IMR-90 (cell line): Measurements from ENCODE around the gene SLC47A2. TPM values are rescaled to one million over a fixed set of nuclear protein-coding genes. Genes with fewer than 3 reads are reported as not detected.

Experiments
- ATAC-seq: fragments of 200-7000 bp; cut with Tn5 transposase; 2 replicates; pipeline ENCODE4 v1.9.1; 2020; ENCODE audit warnings: low read depth, mild to moderate bottlenecking, moderate library complexity
- BruUV-seq: library from RNA; stranded (reverse); fragments of 400-500 nt; replicated peaks from 2 replicates; lab custom pipeline; 2021; lab: Mats Ljungman, UMichigan
- CTCF ChIA-PET: fragments of 300-600 bp; formaldehyde crosslinking; extraction: SDS; loops from one replicate; lab custom pipeline; 2021; ENCODE audit warnings: antibody characterized with exemption; lab: Yijun Ruan, JAX
- POLR2A ChIA-PET: fragments of 300-600 bp; sonication (Branson Sonifier 250); formaldehyde crosslinking; loops from one replicate; lab custom pipeline; 2022; ENCODE audit warnings: antibody characterized with exemption; ENCODE audit not compliant: unreplicated experiment; lab: Charles Lee
- DNase-seq: peaks from one replicate; pipeline ENCODE4 v3.0.0; 2013
- H2AFZ ChIP-seq: replicated peaks from 2 replicates; pipeline ENCODE3; 2013; ENCODE audit warnings: low read length, mild to moderate bottlenecking; ENCODE audit not compliant: poor library complexity
- H2AK5ac ChIP-seq: 2 replicates; pipeline ENCODE4 v1.6.1; 2013; ENCODE audit warnings: low read depth, low read length, inconsistent platforms
- H2AK9ac ChIP-seq: replicated peaks from 2 replicates; pipeline ENCODE3; 2013; ENCODE audit warnings: mild to moderate bottlenecking, low read depth, low read length, moderate library complexity; ENCODE audit not compliant: poor library complexity
- H2BK120ac ChIP-seq: 2 replicates; pipeline ENCODE4 v1.6.1; 2013; ENCODE audit warnings: low read depth, low read length, inconsistent platforms
- H2BK15ac ChIP-seq: 3 replicates; pipeline ENCODE4 v1.6.1; 2013; ENCODE audit warnings: low read depth, low read length, inconsistent platforms
- H2BK20ac ChIP-seq: 2 replicates; pipeline ENCODE4 v1.6.1; 2013; ENCODE audit warnings: low read depth, mild to moderate bottlenecking, inconsistent platforms, low read length, moderate library complexity
- H2BK5ac ChIP-seq: 2 replicates; pipeline ENCODE4 v1.6.1; 2013; ENCODE audit warnings: mild to moderate bottlenecking, low read depth, low read length, inconsistent platforms; ENCODE audit not compliant: poor library complexity, severe bottlenecking
- H3K14ac ChIP-seq: replicated peaks from 2 replicates; pipeline ENCODE4 v1.6.1; 2013; ENCODE audit warnings: low read depth, low read length, inconsistent platforms
- H3K18ac ChIP-seq: 2 replicates; pipeline ENCODE4 v1.6.1; 2013; ENCODE audit warnings: low read depth, low read length, control low read depth
- H3K23ac ChIP-seq: 2 replicates; pipeline ENCODE4 v1.6.1; 2013; ENCODE audit warnings: low read depth, low read length, inconsistent platforms
- H3K27ac ChIP-seq: 2 replicates; pipeline ENCODE4 v1.5.1; 2013; ENCODE audit warnings: mild to moderate bottlenecking, control low read depth, low read length; ENCODE audit not compliant: insufficient read depth
- H3K27me3 ChIP-seq: 2 replicates; pipeline ENCODE4 v1.6.1; 2013; ENCODE audit warnings: low read length; ENCODE audit not compliant: control insufficient read depth, insufficient read depth
- H3K36me3 ChIP-seq: 2 replicates; pipeline ENCODE4 v1.6.1; 2013; ENCODE audit warnings: low read length, mixed read lengths; ENCODE audit not compliant: control insufficient read depth, insufficient read depth
- H3K4ac ChIP-seq: 2 replicates; pipeline ENCODE4 v1.6.1; 2013; ENCODE audit warnings: low read depth, low read length, inconsistent platforms
- H3K4me1 ChIP-seq: 2 replicates; pipeline ENCODE4 v1.6.1; 2013; ENCODE audit warnings: low read length, mixed read lengths; ENCODE audit not compliant: control insufficient read depth, insufficient read depth
- H3K4me2 ChIP-seq: 2 replicates; pipeline ENCODE4 v1.6.1; 2013; ENCODE audit warnings: low read depth, mild to moderate bottlenecking, control low read depth, low read length, moderate library complexity
- H3K4me3 ChIP-seq: 2 replicates; pipeline ENCODE4 v1.5.1; 2013; ENCODE audit warnings: low read depth, mild to moderate bottlenecking, control low read depth, low read length, moderate library complexity; ENCODE audit not compliant: insufficient read depth
- H3K56ac ChIP-seq: 2 replicates; pipeline ENCODE4 v1.6.1; 2013; ENCODE audit warnings: low read length, inconsistent platforms; ENCODE audit not compliant: insufficient read depth; ENCODE audit errors: extremely low read depth
- H3K79me1 ChIP-seq, 2 experiments: 2 replicates each; pipeline ENCODE4 v1.6.1; 2013; ENCODE audit warnings: low read length in 2 of 2, inconsistent platforms in 1 of 2, low read depth in 1 of 2
- H3K9ac ChIP-seq: 2 replicates; pipeline ENCODE4 v1.6.1; 2013; ENCODE audit warnings: low read depth, low read length, control low read depth
- H3K9me1 ChIP-seq: 2 replicates; pipeline ENCODE4 v1.6.1; 2013; ENCODE audit warnings: low read length, inconsistent platforms; ENCODE audit not compliant: insufficient read depth
- H3K9me3 ChIP-seq: 2 replicates; pipeline ENCODE4 v1.6.1; 2013; ENCODE audit warnings: low read length; ENCODE audit not compliant: control insufficient read depth, insufficient read depth
- H4K20me1 ChIP-seq: 2 replicates; pipeline ENCODE4 v1.6.1; 2013; ENCODE audit warnings: low read length, inconsistent platforms; ENCODE audit not compliant: insufficient read depth
- H4K5ac ChIP-seq: 2 replicates; pipeline ENCODE4 v1.6.1; 2013; ENCODE audit warnings: mild to moderate bottlenecking, low read depth, low read length, control low read depth
- H4K8ac ChIP-seq, 2 experiments: 2 replicates each; pipeline ENCODE4 v1.6.1; 2013; ENCODE audit warnings: low read depth in 2 of 2, low read length in 2 of 2, control low read depth in 1 of 2, inconsistent platforms in 1 of 2
- H4K91ac ChIP-seq: 2 replicates; pipeline ENCODE4 v1.6.1; 2013; ENCODE audit warnings: low read depth, low read length, inconsistent platforms; ENCODE audit not compliant: insufficient read depth
- BHLHE40 ChIP-seq: fragments of 150-350 bp; IDR thresholded peaks from 2 replicates; pipeline ENCODE4 v1.6.1; 2016; ENCODE audit warnings: mild to moderate bottlenecking, low read depth, low read length
- CEBPB ChIP-seq: IDR thresholded peaks from 2 replicates; pipeline ENCODE4 v1.6.1; 2012; ENCODE audit warnings: low read depth, low read length, improper control_type of control experiment
- RCOR1 ChIP-seq: IDR thresholded peaks from 2 replicates; pipeline ENCODE4 v1.6.1; 2012; ENCODE audit warnings: mild to moderate bottlenecking, low read length, improper control_type of control experiment; ENCODE audit not compliant: insufficient replicate concordance
- WGBS, 2 experiments: methylation state at CpG; one replicate each; pipeline versions ENCODE4 v1.1.5 to v1.1.7; 2013; ENCODE audit warnings: missing lambda C conversion rate in 2 of 2; ENCODE audit not compliant: insufficient read length in 1 of 2; ENCODE audit errors: extremely low coverage in 2 of 2; 5-methylcytosine and 5-hydroxymethylcytosine counted together
- dilution Hi-C: fragments of 300-500 bp; cut with HindIII; formaldehyde crosslinking; loops from one replicate; pipeline ENCODE4 v1.14.3; 2018; ENCODE audit warnings: low sequenced_read_pairs; ENCODE audit not compliant: unreplicated experiment
- in situ Hi-C: fragments of 300-500 bp; cut with MboI; formaldehyde crosslinking; loops from 3 replicates; pipeline ENCODE4 v1.14.3; 2019; ENCODE audit warnings: low sequenced_read_pairs, inconsistent platforms, mixed read lengths
- intact Hi-C: fragments of 100-400 bp; cut with micrococcal nuclease; formaldehyde crosslinking; loops from 2 replicates; pipeline ENCODE4 v1.10.0; 2022
- polyA plus RNA-seq, 3 experiments: library from polyadenylated mRNA; depleted of rRNA; stranded (reverse); fragments of >200 nt; gene quantifications; 2 replicates each; pipeline ENCODE4 v1.2.3, GENCODE V29; 2012; ENCODE audit warnings: low replicate concordance in 1 of 3
- total RNA-seq: library from RNA; depleted of rRNA; stranded (reverse); fragments of >200 nt; gene quantifications from 2 replicates; pipeline ENCODE4 v1.2.3, GENCODE V29; 2012

The SLC47A2 gene
- total and polyA plus RNA-seq, 2 of the 4 experiments (the other 2 are of a cell fraction) = not detected

DNA sequence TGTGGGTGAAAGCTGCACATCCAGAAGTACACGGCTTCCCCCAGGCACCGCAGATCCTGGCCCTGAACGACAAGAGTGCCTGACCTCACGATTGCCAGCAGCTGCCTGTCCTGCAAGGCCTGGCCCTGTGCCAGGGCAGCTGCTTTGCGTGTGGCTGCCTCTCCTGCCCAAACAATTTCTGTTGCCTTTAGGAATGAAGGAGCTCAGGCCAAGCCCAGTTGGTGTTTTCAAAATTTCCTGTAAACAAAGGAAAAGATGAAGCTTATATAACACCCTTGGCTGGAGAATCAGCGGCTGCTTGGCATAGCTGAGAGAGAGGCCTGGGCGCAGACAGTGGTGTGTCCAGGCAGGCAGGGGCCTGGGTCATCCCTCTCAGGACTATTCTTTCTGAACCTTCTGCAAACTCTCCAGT lies 11.7 kb upstream of the SLC47A2 start:
- Histone ChIP-seq H2AK5ac (peak overlapping the region; percentile 10; the same call in 1 of the 2 replicates), H3K4ac (peak overlapping the region; percentile 75), H3K9ac (no peak overlapping the region; the same call in 1 of the 2 replicates), H2BK5ac (no peak overlapping the region), H2BK20ac (peak overlapping the region; percentile 59; the same call in 1 of the 2 replicates), H2AK9ac (no peak overlapping the region), H2AFZ (peak overlapping the region; percentile 35), H2BK120ac (peak overlapping the region; percentile 78; the same call in 1 of the 2 replicates), H3K14ac (no peak overlapping the region), H3K27me3 (peaks cover 20% of the 10 kb centered on the region), H3K4me1 (peaks cover 11% of the 10 kb centered on the region; the same call in 1 of the 2 replicates), H3K27ac (peak overlapping the region; percentile 77; the same call in 1 of the 2 replicates), H3K36me3 (no peaks in the 10 kb centered on the region), H3K9me1 (0 out of 2 replicates have a peak, but pooled peaks cover 4% of the 10 kb centered on the region), H4K20me1 (no peaks in the 10 kb centered on the region), H3K9me3 (peaks cover 2% of the 10 kb centered on the region; the same call in 1 of the 2 replicates), H4K5ac (peak overlapping the region; percentile 76; the same call in 1 of the 2 replicates), H4K91ac (no peak overlapping the region), H3K4me2 (peak overlapping the region; percentile 3; the same call in 1 of the 2 replicates), H3K23ac (no peak overlapping the region), H3K56ac (no peak overlapping the region), H4K8ac (peak overlapping the region in 1 of 2 experiments; percentile 67; a peak in 1 of 4 replicates), H3K4me3 (no peak overlapping the region), H2BK15ac (no peak overlapping the region), H3K79me1 (no peaks in the 10 kb centered on the region), H3K18ac (peak overlapping the region; percentile 70; the same call in 1 of the 2 replicates)
- TF ChIP-seq RCOR1 (no peak), BHLHE40 (peak; percentile 19; the same call in 1 of the 2 replicates), CEBPB (no peak)
- ATAC-seq (peak; percentile 84), DNase-seq (peak; percentile 63)
- intact Hi-C loops = no loop called here
- WGBS, 2 experiments = 9% methylated on average over 4 of the region's 7 CpGs; no CpG with 5 or more reads in 1 of the 2 experiments
- in situ Hi-C loops = no loop called here
- no TSS peak for BruUV-seq
- CTCF ChIA-PET = interaction anchor here (0.8 to 1.2 kb wide), 4 partner anchors 17 to 181 kb away, joined by 3 to 5 read pairs (median 4); no protein-coding TSS in a partner anchor
- dilution Hi-C loops = no loop called here
- POLR2A ChIA-PET = interaction anchor here (0.5 to 1.0 kb wide), 3 partner anchors 81 to 83 kb away, joined by 3 to 16 read pairs (median 7); no protein-coding TSS in a partner anchor
